ENCODE data around the gene TSHR.
"Not testable (repeated sequence)": the region's sequence is repeated elsewhere in the genome, so short reads cannot be mapped to it uniquely, and the experiment has no call there.

GRCh38 chr14:81019113-81019512 is 63.7 kb downstream of the TSHR start:
- TF ChIP-seq CTCF, POLR2A (IDR thresholded peaks at IDR 0.05): not testable (repeated sequence)
